ENCODE results near the gene PLTP.
"Not testable (repeated sequence)": the region's sequence is repeated elsewhere in the genome, so short reads cannot be mapped to it uniquely, and the experiment has no call there.

Gene PLTP

DNA sequence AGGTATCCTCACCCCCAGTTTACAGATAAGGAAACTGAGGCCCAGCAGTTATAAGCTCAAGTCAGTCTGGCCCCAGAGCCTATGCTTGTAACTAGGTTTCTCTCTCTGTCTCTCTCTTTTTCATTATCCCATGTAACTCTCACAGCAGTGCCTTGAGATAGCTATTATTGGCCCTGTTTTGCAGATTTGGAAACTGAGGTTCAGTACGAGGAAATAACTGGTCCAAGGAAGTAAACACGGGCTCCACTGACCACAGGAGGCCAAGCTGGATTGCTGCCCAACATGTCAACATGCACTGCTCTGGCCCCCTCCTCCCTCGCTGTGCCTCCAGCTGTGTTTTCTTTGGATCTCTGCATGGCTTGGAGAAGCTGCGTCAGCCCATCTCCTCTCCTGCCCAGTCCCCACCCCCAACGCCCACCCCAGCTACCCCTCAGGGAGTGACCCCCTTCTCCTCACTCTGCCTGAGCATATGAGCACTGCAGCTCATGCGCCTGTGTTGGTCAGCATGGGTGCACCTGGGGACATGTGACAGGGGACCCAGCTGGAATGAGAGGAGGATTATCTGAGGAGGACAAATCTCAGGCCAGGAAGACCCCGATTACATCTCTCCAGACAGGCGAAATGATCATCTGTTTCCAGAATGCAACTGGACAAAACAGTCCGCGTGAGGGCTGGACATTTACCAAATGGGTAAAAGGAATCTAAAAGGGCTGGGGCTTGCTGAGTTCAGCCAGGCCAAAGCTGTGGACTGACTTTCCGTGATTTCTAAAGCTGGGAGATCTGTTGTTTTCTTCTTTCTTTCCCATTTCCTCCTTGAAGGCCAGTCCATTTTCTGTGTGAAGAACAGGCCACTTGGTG lies 7.8 kb upstream of the PLTP start:
- DNase-seq = no peak

DNA sequence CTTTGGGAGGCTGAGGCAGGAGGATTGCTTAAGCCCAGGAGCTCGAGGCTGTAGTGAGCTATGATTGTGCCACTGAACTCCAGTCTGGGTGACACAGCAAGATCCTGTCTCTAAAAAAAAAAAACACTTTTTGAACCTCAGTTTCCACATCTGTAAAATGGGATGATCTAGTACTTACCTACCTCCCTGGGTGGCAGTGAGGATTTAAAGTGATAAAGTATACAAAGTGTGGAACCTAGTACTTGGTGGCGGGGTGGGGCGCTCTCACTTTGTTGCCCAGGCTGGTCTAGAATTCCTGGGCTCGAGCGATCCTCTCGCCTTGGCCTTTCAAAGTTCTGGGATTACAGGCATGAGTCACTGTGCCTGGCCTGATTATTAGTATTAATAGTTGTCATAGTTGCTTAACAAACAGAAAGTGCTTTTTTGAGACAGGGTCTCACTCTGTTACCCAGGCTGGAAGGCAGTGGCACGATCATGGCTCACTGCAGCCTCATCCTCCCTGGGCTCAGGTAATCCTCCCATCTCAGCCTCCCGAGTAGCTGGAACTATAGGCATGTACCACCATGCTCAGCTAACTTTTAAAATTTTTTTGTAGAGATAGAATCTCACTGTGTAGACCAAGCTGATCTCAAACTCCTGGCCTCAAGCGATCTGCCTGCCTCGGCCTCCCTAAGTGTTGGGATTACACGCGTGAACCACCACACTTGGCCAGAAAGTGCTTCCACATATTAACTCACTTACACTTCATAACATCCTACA lies 7.0 kb upstream of the PLTP start:
- no peak for DNase-seq

DNA sequence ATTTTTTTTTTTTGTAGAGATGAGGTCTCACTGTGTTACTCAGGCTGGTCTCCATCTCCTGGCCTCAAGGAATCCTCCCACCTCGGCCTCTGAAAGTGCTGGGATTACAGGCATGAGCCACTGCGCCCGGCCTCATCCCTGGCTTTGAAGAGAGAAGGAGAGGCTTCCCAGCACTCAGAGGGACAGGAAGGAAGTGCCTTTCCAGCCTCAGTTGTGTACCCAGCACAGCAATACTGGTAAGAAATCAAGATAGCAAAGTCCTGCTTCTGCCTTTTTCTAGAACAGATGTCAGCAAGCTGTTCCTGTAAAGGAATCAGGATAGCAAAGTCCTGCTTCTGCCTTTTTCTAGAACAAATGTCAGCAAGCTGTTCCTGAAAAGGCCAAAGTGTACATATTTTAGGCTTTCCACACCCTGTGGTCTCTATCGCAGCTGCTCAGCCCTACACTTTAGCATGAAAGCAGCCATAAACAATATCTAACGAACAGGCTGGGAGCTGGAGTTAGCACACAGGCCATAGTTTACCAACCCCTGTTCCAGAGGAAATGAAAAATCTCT lies 6.3 kb upstream of the PLTP start:
- no peak for DNase-seq

GRCh38 chr20:45917790-45918141 lies 5.8 kb upstream of the PLTP start:
- no peak for DNase-seq

DNA sequence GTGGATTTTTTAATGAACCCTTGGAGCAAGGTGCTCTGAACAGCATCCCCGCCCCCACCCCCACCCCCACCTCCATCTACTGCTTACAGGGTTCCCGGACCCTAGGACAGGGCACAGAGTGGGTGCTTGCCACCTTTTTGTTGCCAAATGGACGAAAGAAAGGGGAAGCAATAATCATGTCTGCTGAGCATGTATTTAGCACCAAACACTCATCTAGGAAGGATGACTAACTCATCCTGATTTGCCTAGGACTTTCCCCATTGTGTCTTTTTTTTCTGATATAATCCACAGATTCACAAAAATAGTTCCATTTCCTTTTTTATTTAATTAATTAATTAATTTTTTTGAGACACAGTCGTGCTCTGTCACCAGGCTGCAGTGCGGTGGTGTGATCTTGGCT lies 1.2 kb upstream of the PLTP start:
- no peak for DNase-seq

DNA sequence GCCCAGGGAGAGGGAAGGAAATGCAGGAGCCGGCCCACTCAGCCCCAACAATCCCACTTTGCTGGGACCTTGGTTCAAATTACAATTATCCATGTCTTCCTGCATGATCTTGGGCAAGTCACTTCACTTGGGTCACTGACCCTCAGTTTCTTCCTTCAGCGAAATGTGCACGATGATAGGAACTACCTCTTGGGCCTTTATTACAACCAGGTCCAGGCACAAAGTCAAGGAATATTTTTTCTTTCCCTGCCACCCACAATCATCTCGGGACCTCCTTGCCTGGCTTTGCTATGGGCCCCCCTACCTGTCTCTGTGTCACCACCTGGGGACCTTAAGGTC lies 358 bp upstream of the PLTP start:
- DNase-seq = no peak

DNA sequence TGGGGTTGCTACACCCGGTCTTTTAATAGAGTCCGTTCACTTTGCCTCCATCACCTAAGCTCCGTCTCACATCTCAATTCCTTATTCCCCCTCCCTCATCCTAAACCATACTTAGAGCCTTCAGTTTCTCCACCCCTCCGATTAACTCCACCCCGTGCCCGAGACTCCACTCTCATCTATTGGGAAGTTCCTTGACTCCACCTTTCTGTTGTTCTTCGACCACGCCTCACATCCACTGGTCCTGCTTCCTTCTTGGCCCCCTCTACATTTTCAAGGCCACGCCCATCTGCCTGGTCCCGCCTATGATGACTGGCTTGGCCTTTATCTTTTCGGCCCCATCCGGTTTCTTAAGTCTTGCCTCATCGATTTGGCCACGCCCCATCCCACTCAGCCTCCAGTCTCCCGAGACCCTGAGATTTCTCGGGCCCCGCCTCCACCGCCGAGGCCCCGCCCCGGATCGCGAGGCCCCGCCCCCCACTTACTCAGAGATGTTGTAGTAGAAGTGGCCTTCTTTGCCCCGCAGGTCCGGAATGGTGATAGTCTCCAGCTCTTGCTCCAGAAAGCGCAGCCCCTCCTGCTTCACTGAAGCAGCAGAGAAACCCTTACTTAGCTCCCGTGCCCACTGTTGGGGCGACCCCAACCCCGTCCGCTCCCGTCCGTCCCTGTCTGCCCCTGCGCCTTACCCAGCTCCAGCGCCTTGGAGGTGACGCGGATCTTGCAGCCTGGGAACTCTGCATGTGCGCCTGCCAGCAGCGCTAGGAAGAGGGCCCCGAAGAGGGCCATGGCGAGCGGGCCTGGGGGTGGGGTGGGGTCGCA lies 1.1 kb downstream of the PLTP start:
- peak; percentile 100 for DNase-seq

GRCh38 chr20:45909817-45910669 lies 1.9 kb downstream of the PLTP start:
- no peak for DNase-seq

GRCh38 chr20:45909336-45909808 lies 2.6 kb downstream of the PLTP start:
- DNase-seq = no peak

DNA sequence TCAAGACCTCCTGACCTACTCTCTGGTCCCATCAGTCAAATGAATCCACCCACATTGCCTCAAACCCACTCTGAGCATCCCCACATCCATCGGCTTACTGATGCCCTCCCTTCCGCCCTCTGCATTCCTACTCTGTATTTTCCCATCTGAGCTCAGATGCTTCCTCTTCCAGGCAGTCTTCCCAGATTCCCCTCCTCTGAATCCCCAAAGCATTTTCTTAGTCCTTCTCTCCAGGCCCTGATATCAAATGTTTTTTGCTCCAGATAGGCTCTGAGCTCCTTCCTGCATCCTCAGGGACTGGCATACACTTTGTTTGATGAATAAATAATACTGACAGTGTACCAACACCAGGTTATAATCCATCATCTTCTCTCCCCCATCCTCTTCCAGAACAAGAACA lies 3.9 kb downstream of the PLTP start:
- DNase-seq = no peak

DNA sequence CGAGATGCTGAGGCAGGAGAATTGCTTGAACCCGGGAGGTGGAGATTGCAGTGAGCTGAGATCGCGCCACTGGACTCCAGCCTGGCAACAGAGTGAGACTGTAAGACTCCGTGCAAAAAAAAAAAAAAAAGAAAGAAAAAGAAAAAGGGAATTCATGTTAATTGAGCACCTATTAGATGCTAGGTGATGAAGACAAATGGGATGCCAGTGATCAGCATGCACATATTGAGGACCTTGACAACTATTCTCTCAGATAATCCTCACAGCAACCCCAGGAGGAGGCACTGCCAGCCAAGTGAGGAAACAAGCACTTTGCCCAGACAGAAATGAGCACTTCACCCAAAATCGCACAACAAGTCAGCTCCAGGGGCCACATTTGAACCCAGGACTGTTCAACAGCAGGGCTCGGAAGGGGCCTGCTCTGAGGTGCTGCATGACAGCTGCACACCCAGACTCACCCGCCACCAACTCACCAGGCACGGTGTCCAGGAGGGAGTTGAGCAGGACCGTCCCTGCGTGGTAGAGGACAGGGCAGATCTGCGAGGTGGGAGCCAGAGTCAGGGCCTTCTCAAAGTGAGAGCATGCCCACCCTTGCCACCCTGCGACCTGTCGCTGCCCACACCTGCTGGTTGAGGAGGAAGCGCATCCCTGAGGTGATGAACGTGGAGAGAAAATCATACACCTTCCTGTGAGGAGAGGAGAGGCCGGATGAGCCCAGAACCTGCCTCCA lies 4.6 kb downstream of the PLTP start:
- DNase-seq = no peak

- DNase-seq = no peak
These were observed 6.4 kb downstream of the PLTP start for GRCh38 chr20:45905505-45906079.

GRCh38 chr20:45904583-45905504 lies 7.1 kb downstream of the PLTP start:
- no peak for DNase-seq

GRCh38 chr20:45902199-45902701 lies 9.7 kb downstream of the PLTP start:
- no peak for DNase-seq

DNA sequence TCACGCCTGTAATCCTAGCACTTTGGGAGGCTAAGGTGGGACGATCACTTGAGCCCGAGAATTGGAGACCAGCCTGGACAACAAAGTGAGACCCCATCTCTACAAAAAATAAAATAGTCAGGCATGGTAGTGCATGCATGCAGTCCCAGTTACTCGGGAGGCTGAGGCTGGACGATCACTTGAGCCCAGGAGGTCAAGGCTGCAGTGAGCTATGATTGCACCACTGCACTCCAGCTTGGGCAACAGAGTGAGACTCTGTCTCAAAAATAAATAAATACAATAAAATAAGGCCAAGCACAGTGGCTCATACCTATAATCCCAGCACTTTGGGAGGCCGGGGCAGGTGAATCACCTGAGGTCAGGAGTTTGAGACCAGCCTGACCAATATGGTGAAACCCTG lies 10.6 kb downstream of the PLTP start:
- not testable (repeated sequence) for DNase-seq

GRCh38 chr20:45899046-45899835 lies 12.7 kb downstream of the PLTP start:
- no peak for DNase-seq

DNA sequence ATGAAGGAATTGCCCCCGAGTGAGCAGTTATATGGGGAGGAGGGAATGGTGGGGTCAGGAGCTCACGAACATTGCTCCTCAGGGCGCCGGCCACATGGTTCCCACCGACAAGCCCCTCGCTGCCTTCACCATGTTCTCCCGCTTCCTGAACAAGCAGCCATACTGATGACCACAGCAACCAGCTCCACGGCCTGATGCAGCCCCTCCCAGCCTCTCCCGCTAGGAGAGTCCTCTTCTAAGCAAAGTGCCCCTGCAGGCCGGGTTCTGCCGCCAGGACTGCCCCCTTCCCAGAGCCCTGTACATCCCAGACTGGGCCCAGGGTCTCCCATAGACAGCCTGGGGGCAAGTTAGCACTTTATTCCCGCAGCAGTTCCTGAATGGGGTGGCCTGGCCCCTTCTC lies 13.7 kb downstream of the PLTP start:
- DNase-seq = no peak

DNA sequence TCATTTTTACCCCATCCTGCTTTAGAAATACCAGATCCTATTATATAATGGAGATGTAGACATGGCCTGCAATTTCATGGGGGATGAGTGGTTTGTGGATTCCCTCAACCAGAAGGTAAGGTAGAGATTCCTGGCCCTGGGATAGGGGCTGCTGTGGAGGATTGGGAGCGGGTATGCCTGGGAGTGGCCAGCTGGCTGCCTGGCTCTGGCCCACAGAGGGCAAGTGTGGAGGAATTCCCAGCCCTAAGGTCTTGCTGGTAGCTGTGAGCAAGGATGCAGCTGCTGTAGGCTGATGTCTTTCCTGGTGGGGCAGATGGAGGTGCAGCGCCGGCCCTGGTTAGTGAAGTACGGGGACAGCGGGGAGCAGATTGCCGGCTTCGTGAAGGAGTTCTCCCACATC lies 14.3 kb downstream of the PLTP start:
- no peak for DNase-seq

GRCh38 chr20:45897289-45897688 lies 14.7 kb downstream of the PLTP start:
- no peak for DNase-seq
